SH-SY5Y (cell line): ENCODE measurements around the gene FBP2.

ENCODE experiments used
- GATA2 ChIP-seq: IDR thresholded peaks from 2 replicates; pipeline ENCODE4 v1.6.1; 2011; ENCODE audit warnings: mild to moderate bottlenecking, low read depth, low read length
- GATA3 ChIP-seq: IDR thresholded peaks from 2 replicates; pipeline ENCODE4 v1.6.1; 2011; ENCODE audit warnings: low read depth, mild to moderate bottlenecking, low read length, moderate library complexity

DNA sequence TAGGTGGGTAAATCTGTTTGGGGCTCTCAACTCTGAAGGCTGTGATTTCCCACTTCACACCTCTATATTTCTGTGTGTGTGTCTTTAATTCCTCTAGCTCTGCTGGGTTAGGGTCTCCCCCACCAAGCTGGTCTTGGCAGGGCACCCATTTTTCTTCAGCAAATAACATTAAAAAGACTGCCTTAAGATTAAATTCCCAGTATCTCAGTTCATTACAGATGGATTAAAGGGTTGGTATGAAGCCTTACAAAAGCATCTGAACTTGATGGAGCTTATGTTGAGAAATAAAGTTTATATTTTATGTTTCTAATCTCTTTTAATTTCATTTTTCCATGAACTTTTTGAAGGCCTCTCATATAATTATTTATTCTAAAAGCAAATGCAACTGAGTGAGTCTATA lies 27.1 kb downstream of the FBP2 start:
- TF ChIP-seq GATA3 = no peak
- no peak for TF ChIP-seq GATA2
